SKM-1 (cell line): ENCODE data around the gene PLBD2.
A peak's percentile ranks its signal among the peaks of the same experiment; 100 is the strongest.

Source experiments
- DNase-seq: peaks from one replicate; lab custom pipeline; 2025; ENCODE audit not compliant: unreplicated experiment; lab: John Stamatoyannopoulos, UW

PLBD2 gene

GRCh38 chr12:113416091-113416754, 57.8 kb downstream of the PLBD2 start:
- DNase-seq = no peak

DNA sequence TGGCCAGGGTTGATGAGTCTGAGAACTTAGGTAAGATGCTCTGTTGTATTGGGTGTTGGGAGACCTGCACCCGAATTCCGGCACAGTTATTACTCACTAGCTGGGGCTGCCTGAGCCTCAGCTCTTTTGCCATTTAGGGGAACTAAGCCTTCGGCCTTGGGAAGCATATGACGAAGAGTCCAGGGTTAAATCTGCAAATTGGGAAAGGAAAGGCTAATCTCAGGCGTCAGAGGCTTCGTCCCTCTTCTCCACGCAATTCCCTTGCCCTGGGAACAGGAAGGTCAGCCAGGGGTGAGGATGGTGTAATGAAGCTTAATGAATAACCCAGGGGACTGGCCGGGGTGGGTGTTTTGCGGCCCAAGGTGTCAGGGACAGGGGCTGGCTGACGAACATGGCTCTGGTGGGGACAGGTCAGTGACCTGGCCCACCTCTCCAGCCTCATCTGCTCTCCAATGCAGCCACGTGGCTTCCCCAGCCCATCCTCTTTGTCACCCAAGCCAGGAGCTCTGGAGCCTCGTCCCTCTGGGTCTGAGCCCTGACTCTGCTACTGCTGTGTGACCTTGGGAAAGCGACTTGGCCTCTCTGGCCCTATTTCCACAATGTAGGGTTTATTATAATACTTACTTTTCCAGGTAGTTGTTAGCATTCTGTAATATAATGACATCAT, 60.0 kb downstream of the PLBD2 start:
- DNase-seq = no peak

DNA sequence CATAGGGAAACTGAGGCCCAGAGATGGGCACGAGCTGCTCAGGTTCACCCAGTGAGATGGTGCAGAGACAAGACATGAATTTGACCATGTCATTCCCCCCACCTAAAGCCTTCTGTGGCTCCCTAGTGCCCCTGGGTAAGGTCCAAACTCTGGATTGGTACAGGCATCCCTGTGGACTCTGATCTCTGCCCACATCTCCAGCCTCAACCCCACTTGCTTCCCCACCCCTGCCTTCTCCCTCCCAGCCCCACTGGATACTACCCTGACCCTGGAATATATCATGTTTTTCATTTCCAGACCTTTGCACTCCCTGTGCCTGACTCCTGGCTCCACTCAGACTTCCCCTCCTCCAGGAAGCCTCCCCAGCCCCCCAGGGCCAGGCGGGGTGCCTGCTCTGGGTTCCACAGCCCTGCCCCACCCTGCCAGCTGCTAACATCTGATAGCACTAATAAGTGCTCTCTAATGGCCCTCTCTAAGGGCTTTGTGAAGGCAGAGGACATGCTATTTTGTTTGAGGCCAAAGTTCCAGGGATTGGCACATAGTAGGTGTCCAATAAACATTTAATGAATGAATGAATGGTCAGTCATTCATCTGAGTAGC, 62.7 kb downstream of the PLBD2 start:
- DNase-seq = no peak

DNA sequence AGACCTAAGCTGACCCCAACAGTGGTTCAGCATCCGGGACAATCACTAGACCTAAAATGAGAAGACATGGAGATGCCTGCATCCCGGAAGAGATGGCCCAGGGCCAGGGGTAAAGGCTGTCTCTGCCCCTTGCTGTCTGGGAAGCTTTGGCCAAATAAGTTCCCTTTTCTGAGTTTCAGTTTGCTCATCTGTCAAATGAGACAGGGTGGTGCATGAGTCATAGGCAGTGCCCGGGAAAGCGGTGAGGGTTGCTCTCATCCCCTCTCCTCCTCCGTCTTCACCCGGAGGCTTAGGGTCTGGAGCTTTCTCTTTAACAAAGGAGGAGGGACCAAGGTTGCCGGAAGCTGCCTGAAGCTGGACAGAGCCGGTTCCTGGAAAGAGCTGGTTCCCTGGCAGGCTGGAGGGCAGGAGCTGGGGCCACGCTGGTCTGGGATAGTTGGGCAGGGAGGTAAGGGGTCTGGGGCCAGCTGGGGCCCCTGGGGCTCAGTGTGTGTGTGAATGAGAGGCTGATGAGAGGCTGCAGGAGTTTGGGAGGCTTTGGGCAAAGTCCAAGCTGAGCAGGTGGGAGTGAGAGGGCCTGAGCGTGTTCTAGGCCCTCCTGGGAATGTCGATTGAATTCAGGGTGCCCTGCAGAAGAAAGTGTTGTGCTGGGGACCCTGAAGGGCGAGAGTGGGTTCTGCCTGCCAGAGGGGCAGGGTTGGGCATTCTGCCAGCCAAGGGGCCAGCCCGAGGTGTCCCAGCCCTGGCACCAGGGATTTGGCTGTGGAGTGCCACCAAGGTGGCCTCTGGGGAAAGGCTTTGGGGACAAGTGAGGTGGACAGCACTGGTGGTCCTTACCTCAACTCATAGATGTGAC, 63.9 kb downstream of the PLBD2 start, which contains the start of gene SDSL:
Gene SDSL, plus strand, starts transcription at position 351 of the 856 bp plus-strand sequence. CDS start 5,603 bp downstream, outside the sequence.
- peak; percentile 58 for DNase-seq

- no peak for DNase-seq
Observed at GRCh38 chr12:113422886-113423669, 64.7 kb downstream of the PLBD2 start.

DNA sequence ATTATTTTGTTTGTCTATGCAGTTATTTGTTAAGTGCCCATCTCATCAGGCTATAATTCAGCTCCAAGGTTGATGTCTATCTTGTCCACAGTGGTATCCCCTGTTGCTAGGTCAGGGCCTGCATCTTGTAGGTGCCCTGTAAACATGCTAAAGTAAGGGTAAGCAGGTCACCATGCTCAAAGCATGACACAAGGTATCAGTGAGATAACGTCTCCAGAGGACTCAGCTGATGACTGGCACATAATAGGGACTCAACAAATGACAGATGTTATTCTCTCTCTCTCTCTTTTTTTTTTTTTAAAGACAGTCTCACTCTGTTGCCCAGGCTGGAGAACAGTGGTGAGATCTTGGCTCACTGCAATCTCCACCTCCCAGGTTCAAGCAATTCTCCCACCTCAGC, 66.1 kb downstream of the PLBD2 start:
- DNase-seq = no peak

DNA sequence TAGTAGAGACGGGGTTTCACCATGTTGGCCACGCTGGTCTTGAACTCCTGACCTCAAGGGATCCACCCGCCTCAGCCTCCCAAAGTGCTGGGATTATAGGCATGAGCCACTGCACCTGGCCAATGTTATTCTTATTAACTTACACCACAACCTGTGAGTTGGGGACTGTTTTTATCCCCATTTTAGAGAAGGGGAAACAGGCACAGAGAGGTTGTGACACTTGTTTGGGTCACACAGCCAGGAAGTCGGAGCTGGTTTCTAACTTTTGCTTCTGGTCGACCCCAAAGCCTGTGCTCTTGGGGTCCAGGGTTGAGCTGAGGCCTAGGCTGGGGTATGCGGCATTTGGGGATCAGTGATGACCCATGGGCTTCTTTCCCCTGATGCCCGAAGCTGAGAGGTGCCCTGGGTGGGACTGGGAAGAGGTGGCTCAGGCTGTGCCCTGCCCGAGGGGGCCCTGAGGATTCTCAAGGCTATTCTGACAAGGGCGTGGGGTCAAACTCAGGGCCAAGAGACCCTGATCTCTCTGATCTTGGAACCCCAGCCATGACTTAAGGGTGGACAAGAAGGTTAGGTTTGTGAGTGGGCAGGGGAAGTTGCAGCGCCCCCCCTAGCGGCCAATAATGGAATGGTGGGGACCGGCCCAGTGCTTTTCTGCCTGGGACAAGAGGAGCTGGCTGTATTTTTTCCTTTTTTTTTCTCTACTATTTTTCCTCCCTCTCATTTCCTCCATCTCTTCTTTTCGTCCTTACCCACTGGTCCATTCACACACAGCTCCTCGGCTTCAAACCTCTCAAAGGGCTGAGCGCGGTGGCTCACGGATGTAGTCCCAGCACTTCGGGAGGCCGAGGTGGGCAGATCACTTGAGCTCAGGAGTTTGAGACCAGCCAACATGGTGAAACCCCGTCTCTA, 66.8 kb downstream of the PLBD2 start:
- DNase-seq = no peak

GRCh38 chr12:113425960-113426453, 67.6 kb downstream of the PLBD2 start:
- DNase-seq = no peak

DNA sequence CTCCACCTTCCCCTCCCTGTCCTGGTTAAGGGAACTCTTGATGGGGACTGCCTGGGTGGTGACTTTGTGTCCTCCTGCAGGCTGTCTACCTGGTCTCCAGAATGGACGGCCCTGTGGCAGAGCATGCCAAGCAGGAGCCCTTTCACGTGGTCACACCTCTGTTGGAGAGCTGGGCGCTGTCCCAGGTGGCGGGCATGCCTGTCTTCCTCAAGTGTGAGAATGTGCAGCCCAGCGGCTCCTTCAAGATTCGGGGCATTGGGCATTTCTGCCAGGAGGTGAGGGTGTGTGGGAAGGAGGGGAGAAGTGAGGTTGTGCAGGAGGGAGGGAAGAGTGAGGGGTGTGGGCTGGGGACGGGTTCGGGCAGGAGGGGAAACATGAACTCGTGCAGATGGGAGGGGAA, 69.5 kb downstream of the PLBD2 start:
- no peak for DNase-seq

DNA sequence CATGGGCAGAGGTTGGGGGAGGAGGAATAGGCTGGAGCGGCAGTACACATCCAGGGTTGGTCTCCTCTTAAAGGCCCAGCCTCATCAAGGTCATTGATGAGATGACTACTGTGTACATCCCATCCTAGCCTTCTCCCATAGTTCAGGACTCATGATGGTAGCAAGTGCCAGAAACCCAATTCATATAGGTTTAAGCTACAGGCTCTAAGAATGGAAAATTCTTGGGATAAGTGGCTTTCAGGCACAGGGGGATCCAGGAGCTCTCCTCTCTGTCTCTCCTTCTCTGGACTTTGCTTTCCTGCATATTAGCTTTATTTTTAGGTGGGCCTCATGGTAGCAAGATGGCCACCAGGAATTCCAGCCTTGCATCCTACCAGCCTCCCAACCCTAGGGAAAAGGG, 70.1 kb downstream of the PLBD2 start:
- DNase-seq = no peak

DNA sequence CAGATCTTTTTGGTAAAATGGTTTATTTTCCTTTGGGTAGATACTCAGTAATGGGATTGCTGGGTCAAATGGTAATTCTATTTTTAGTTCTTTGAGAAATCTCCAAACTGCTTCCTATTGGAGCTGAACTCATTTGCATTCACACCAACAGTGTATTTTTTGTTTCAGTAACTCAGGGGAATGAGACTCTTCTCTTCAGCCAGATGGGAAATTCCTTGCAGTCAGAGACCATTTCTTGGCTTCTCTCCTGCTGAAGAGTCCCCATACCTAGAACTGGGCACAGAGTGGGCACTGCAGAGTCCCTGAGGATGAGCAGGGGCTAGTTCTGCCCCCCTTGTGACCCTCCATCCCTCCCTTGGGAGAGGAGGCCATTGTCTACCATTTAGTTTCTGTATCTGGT, 74.6 kb downstream of the PLBD2 start:
- no peak for DNase-seq

- no peak for DNase-seq
Observed at GRCh38 chr12:113435367-113435766, 77.0 kb downstream of the PLBD2 start.

- DNase-seq = no peak
Observed at GRCh38 chr12:113436586-113436985, 78.2 kb downstream of the PLBD2 start.

- no peak for DNase-seq
Observed at GRCh38 chr12:113436993-113437728, 78.8 kb downstream of the PLBD2 start.

DNA sequence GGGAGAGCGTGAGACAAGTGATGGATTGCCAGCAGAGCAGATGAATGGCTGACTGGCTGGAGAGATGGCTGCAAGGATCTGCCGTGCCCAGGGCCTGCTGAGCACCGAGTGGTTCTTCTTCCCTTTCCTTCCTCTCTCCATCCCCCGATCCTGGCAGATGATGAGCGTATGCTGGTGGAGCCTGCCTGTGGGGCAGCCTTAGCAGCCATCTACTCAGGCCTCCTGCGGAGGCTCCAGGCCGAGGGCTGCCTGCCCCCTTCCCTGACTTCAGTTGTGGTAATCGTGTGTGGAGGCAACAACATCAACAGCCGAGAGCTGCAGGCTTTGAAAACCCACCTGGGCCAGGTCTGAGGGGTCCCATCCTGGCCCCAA, 79.3 kb downstream of the PLBD2 start:
- no peak for DNase-seq

DNA sequence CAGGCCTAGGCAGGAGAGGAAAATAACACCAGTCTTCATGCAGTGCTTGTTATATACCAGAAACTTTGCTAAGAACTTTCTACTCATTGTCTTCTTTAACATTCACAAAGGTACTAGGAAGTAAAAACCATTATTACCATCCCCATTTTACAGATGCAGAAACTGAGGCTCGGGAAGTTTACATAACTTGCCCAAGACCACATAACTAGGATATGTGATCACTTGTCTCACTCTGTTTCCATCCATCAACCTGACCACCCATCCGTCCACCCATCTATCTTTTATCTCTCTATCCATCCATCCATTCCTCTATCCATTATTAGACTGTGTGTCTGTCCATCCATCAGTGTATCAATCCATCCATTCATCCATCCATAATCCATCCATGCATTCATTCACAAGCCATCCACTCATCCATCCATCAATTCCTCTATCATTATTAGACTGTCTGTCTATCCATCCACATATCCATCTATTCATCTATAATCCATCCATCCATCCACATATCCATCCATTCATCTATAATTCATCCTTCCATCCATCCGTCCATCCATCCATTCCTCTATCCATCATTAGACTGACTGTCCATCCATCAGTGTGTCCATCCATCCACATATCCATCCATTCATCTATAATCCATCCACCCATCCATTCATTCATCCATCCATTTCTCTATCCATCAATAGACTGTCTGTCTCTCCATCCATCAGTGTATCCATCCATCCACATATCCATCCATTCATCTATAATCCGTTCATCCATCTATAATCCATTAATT, 80.3 kb downstream of the PLBD2 start:
- DNase-seq = no peak

GRCh38 chr12:113439301-113439597, 80.9 kb downstream of the PLBD2 start:
- no peak for DNase-seq

DNA sequence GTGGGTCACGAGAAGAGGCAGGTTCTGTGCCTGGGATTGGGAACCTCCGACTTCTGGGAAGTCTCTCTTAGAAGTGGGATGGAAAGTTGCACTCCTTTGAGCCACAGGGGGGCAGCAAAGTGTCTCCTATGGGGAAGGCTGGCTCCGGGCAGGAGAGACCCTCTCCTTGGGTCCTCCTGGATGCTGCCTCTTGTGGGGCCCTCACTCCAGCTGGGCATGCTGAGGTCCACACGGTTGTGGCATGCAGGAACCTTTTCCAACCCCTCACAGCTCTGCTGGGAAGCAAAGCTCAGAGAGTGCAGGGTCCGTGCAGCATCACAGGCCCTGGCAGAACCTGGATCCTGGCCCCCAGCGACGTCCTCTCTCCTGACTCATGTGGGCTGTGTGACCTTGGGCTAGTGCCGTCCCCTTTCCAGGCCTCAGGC, 81.2 kb downstream of the PLBD2 start:
- DNase-seq = no peak
